GM20431 (cell line): ENCODE results near the gene LRRC26.
"Not testable (repeated sequence)": the region's sequence is repeated elsewhere in the genome, so short reads cannot be mapped to it uniquely, and the experiment has no call there.

Experiments
- in situ Hi-C: fragments of 300-500 bp; cut with MseI, MboI; formaldehyde crosslinking; loops from one replicate; pipeline ENCODE4 v1.15.0; 2020; ENCODE audit warnings: low sequenced_read_pairs; ENCODE audit not compliant: unreplicated experiment

The LRRC26 gene

DNA sequence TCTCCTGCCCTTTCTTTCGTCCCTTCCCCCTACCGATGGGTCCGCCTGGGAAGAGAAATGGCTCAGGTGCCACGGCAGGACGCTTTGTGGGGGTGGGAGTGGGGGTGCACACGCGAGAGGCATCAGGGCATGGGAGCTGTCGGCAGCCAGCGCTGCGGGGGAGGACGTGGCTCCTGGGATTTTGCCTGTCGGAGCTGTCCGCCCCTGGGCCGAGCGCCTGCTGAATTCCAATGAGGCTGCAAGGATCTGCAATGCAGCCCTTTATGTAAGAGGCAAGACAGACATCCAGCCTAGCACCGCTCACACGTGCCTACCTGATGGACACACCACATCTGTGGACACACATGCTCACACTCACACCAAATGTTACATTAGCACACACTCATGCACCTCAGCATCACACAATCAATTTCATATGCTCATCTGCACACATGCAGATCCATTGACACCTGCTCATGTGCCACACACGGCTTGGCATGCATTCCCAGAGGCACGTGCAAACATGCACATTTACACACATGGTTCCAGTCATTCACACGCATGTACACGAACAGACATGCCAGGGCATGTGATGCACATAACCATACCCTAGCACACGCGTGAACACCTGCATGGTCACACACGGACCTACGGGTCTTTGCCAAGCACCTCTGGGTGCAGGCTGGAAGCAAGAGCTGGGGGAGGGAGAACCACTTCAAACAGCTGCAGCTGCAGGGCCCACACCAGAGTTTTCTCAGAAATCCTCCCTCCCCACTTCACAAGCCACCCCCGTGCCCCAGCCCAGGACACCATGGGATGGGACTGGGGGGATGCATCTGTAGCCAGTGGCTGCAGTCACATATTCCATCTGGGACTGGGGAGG lies 29.5 kb downstream of the LRRC26 start:
- in situ Hi-C loops, result no loop called here

- in situ Hi-C loops, result no loop called here
These were observed 30.2 kb downstream of the LRRC26 start for GRCh38 chr9:137139468-137140150.

GRCh38 chr9:137138722-137139467 lies 31.0 kb downstream of the LRRC26 start, which contains the start of gene GRIN1:
Gene GRIN1 (plus strand): TSS chr9:137139154. CDS start chr9:137139487, 333 bp downstream.
- in situ Hi-C loops, result no loop called here

GRCh38 chr9:137138058-137138721 lies 31.7 kb downstream of the LRRC26 start:
- in situ Hi-C loops, result no loop called here

GRCh38 chr9:137136881-137137607 lies 32.8 kb downstream of the LRRC26 start:
- in situ Hi-C loops, result no loop called here

DNA sequence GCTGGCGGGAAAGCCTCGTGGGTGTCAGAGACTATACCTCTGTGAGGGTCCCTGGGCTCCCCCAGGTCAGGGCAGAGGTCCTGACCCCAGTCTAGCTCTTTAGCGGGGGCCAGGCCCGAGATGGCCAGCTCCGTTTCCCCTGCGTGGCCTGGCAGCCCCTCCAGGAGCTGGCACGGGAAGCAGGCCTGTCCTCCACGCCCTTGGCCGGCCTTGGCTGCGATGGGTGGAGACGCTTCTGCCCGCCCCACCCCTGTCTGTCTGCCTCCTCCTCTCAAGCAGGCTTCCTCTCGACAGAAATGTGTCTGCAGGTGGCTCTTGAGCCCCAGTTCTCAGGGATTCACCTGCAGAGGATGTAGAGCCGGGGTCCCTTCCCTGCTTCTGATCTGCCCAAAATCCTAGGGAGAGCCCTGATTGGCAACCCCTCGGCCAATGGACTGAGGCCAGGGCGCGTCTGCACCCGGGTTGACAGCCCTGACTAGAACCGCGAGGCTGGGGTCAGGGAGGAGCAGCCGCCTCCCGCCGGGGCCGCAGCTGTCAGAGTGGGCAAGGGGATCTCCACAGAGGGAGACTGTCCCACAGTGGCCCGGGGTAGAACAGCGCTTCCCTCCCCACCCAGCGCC lies 33.5 kb downstream of the LRRC26 start:
- in situ Hi-C loops, result no loop called here

DNA sequence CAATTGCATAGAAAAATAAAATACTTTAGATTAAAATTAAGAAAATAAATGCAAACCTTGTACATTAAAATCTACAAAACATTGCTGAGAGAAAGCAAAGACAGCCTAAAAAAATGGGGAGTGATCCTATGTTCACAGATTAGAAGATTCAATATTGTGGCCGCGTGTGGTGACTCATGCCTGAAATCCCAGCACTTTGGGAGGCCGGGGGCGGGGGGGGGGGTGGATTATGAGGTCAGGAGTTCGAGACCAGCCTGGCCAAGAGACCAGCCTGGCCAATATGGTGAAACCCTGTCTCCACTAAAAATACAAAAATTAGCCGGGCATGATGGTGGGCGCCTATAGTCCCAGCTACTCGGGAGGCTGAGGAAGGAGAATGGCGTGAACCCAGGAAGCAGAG lies 34.7 kb downstream of the LRRC26 start:
- in situ Hi-C loops, result not testable (repeated sequence)

DNA sequence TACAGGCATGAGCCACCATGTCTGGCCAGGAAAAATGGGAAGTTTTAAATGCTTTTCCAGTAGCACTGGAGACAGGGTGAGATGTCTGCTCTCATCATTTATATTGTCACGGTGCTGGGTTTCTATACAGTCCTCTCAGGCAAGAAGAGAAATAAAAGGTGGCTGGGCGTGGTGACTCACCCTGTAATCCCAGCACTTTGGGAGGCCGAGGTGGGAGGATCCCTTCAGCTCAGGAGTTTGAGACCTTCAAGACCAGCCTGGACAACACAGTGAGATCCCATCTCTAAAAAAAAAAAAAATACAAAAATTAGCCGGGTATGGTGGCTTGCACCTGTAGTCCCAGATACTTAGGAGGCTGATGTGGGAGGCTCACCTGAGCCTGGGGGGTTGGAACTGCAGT lies 35.7 kb downstream of the LRRC26 start:
- in situ Hi-C loops, result no loop called here

DNA sequence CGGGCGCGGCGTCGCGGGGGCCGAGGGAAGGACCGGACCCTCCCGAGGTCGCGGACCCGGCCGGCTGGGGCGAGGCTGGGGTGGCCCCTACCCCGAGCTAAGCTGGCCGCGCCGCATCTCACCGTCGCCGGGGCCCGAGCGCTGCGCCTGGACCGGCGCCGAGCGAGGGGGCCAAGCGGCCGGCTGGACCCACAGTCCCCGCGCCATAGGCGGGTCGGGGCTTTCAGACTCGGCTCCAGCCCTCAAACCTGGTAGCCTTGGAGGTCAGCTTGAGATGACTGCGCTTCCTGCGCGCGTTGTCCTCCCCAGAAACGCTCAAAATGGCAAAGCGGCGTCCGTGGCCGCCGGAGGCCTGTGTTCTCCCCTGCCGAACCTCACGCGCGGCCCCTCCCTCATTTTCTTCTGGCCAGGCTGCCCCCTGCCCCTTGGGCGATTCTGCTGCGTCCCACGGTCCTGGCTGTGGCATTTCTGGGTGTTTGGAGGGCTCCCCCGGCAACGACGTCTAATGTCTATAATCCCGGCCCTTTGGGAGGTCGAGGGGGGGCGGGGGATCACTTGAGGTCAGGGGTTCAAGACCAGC lies 39.6 kb downstream of the LRRC26 start:
- in situ Hi-C loops, result no loop called here

GRCh38 chr9:137129456-137130175 lies 40.2 kb downstream of the LRRC26 start:
- in situ Hi-C loops, result loop anchor here (10.0 kb wide), 1 partner anchor 95 kb away; the partner anchor contains the start of genes CYSRT1, RNF208 and RNF224

GRCh38 chr9:137128862-137129455 lies 40.9 kb downstream of the LRRC26 start:
- in situ Hi-C loops, result loop anchor here (10.0 kb wide), 1 partner anchor 96 kb away; the partner anchor contains the start of genes CYSRT1, RNF208 and RNF224

- in situ Hi-C loops, result loop anchor here (10.0 kb wide), 1 partner anchor 96 kb away; the partner anchor contains the start of genes CYSRT1, RNF208 and RNF224
These were observed 41.5 kb downstream of the LRRC26 start for GRCh38 chr9:137128158-137128861.

- in situ Hi-C loops, result loop anchor here (10.0 kb wide), 1 partner anchor 97 kb away; the partner anchor contains the start of genes CYSRT1, RNF208 and RNF224
These were observed 42.3 kb downstream of the LRRC26 start for GRCh38 chr9:137127301-137128157.

GRCh38 chr9:137126786-137127185 lies 43.1 kb downstream of the LRRC26 start:
- in situ Hi-C loops, result loop anchor here (10.0 kb wide), 1 partner anchor 98 kb away; the partner anchor contains the start of genes CYSRT1, RNF208 and RNF224

GRCh38 chr9:137123952-137124462 lies 45.8 kb downstream of the LRRC26 start:
- in situ Hi-C loops, result loop anchor here (10.0 kb wide), 1 partner anchor 101 kb away; the partner anchor contains the start of genes CYSRT1, RNF208 and RNF224
